GM21529 (cell line): Measurements from ENCODE around the gene TMOD2.

Source experiments
- ATAC-seq: cut with Tn5 transposase; IDR thresholded peaks from one replicate; pipeline ENCODE4 v1.9.1; 2021; ENCODE audit not compliant: unreplicated experiment

TMOD2 gene

GRCh38 chr15:51735228-51736010 is 16.0 kb upstream of the TMOD2 start:
- ATAC-seq: no peak

GRCh38 chr15:51736069-51736468 is 15.3 kb upstream of the TMOD2 start:
- peak; percentile 24 for ATAC-seq

- ATAC-seq: peak; percentile 30
Observed at GRCh38 chr15:51736751-51737521, 14.5 kb upstream of the TMOD2 start.

- peak; percentile 44 for ATAC-seq
Observed at GRCh38 chr15:51737522-51738305, 13.7 kb upstream of the TMOD2 start, which contains the start of gene LYSMD2. TSS of gene LYSMD2 (minus strand) at chr15:51737655. CDS start at chr15:51737622, 33 bp downstream.

GRCh38 chr15:51738553-51738952 is 12.8 kb upstream of the TMOD2 start:
- no peak for ATAC-seq

- no peak for ATAC-seq
Observed at GRCh38 chr15:51739061-51739712, 12.2 kb upstream of the TMOD2 start.

- ATAC-seq: no peak
Observed at GRCh38 chr15:51749307-51749706, 2.1 kb upstream of the TMOD2 start.

- ATAC-seq: no peak
Observed at GRCh38 chr15:51750186-51750585, 1.2 kb upstream of the TMOD2 start.

- peak; percentile 43 for ATAC-seq
Observed at GRCh38 chr15:51751697-51752683, 593 bp downstream of the TMOD2 start.

GRCh38 chr15:51752888-51753287 is 1.5 kb downstream of the TMOD2 start:
- ATAC-seq: no peak

- no peak for ATAC-seq
Observed at GRCh38 chr15:51754267-51754666, 2.9 kb downstream of the TMOD2 start.

- ATAC-seq: no peak
Observed at GRCh38 chr15:51755790-51756189, 4.4 kb downstream of the TMOD2 start.

- no peak for ATAC-seq
Observed at GRCh38 chr15:51756482-51756881, 5.1 kb downstream of the TMOD2 start.

- no peak for ATAC-seq
Observed at GRCh38 chr15:51757450-51757849, 6.1 kb downstream of the TMOD2 start.

- ATAC-seq: no peak
Observed at GRCh38 chr15:51758645-51759044, 7.2 kb downstream of the TMOD2 start.

GRCh38 chr15:51759557-51760070 is 8.2 kb downstream of the TMOD2 start:
- no peak for ATAC-seq

- ATAC-seq: no peak
Observed at GRCh38 chr15:51760805-51761204, 9.4 kb downstream of the TMOD2 start.

GRCh38 chr15:51765751-51766150 is 14.4 kb downstream of the TMOD2 start:
- no peak for ATAC-seq

- ATAC-seq: no peak
Observed at GRCh38 chr15:51766341-51766740, 14.9 kb downstream of the TMOD2 start.
